GM23338 (cell line): ENCODE results near the gene SAMD4A. TPM values are rescaled to one million over a fixed set of nuclear protein-coding genes. Genes with fewer than 3 reads are reported as not detected.

ENCODE experiments used
- ATAC-seq: fragments of 200-7000 bp; cut with Tn5 transposase; 3 replicates; pipeline ENCODE4 v1.9.1; 2020
- DNase-seq: peaks from one replicate; pipeline ENCODE4 v3.0.0-alpha.2; 2015; ENCODE audit warnings: low spot score
- H2AFZ ChIP-seq: fragments of 200-600 bp; sonication (generic); 2 replicates; pipeline ENCODE4 v1.8.0; 2016; ENCODE audit warnings: antibody characterized with exemption, mild to moderate bottlenecking, moderate library complexity
- H3F3A ChIP-seq: fragments of 200-600 bp; sonication (generic); replicated peaks from 2 replicates; pipeline ENCODE4 v1.8.0; 2017; ENCODE audit warnings: antibody characterized with exemption, mixed run types, low read depth
- H3K27ac ChIP-seq: fragments of 200-600 bp; sonication (generic); 2 replicates; pipeline ENCODE4 v1.6.1; 2016; ENCODE audit warnings: low read depth
- H3K27me3 ChIP-seq: fragments of 200-600 bp; sonication (generic); 2 replicates; pipeline ENCODE4 v1.8.0; 2016; ENCODE audit warnings: mild to moderate bottlenecking, mixed run types, moderate library complexity; ENCODE audit not compliant: insufficient read depth
- H3K36me3 ChIP-seq: fragments of 200-600 bp; sonication (generic); 2 replicates; pipeline ENCODE4 v1.8.0; 2016; ENCODE audit warnings: mild to moderate bottlenecking; ENCODE audit not compliant: insufficient read depth
- H3K4me1 ChIP-seq: fragments of 200-600 bp; sonication (generic); 2 replicates; pipeline ENCODE4 v1.8.0; 2016; ENCODE audit warnings: mild to moderate bottlenecking, moderate library complexity; ENCODE audit not compliant: insufficient read depth
- H3K4me2 ChIP-seq: fragments of 200-600 bp; sonication (generic); 2 replicates; pipeline ENCODE4 v1.7.1; 2017; ENCODE audit warnings: mixed run types
- H3K4me3 ChIP-seq: fragments of 200-600 bp; sonication (generic); 2 replicates; pipeline ENCODE4 v1.6.1; 2016; ENCODE audit warnings: mixed run types
- H3K79me2 ChIP-seq: fragments of 200-600 bp; sonication (generic); replicated peaks from 2 replicates; pipeline ENCODE4 v1.8.0; 2017; ENCODE audit warnings: mild to moderate bottlenecking; ENCODE audit not compliant: insufficient read depth
- H3K9me2 ChIP-seq: fragments of 200-600 bp; sonication (generic); 2 replicates; pipeline ENCODE4 v1.8.0; 2017; ENCODE audit not compliant: insufficient read depth
- H4K20me1 ChIP-seq: fragments of 200-600 bp; sonication (generic); replicated peaks from 2 replicates; pipeline ENCODE4 v1.8.0; 2017; ENCODE audit warnings: mild to moderate bottlenecking; ENCODE audit not compliant: insufficient read depth
- H3K27ac Mint-ChIP-seq: 2 replicates; pipeline ENCODE4 v1.8.0; 2020; ENCODE audit warnings: inconsistent platforms, mild to moderate bottlenecking, moderate library complexity, mixed read lengths
- H3K27me3 Mint-ChIP-seq: 3 replicates; pipeline ENCODE4 v1.8.0; 2022; ENCODE audit warnings: low read depth, mild to moderate bottlenecking, moderate library complexity, mixed read lengths, inconsistent platforms; ENCODE audit not compliant: insufficient read depth, poor library complexity
- H3K36me3 Mint-ChIP-seq: 3 replicates; pipeline ENCODE4 v1.8.0; 2021; ENCODE audit warnings: low read depth, mild to moderate bottlenecking, inconsistent platforms, moderate library complexity, mixed read lengths
- H3K4me1 Mint-ChIP-seq: 3 replicates; pipeline ENCODE4 v1.8.0; 2020; ENCODE audit warnings: mild to moderate bottlenecking, inconsistent platforms, mixed read lengths
- H3K4me3 Mint-ChIP-seq: 3 replicates; pipeline ENCODE4 v1.8.0; 2021; ENCODE audit warnings: moderate library complexity, mild to moderate bottlenecking, inconsistent platforms, mixed read lengths
- H3K9me3 Mint-ChIP-seq: 3 replicates; pipeline ENCODE4 v1.8.0; 2020; ENCODE audit warnings: moderate library complexity, mild to moderate bottlenecking, inconsistent platforms, mixed read lengths
- CREB1 ChIP-seq: fragments of 250-450 bp; sonication (Bioruptor Pico); IDR thresholded peaks from 2 replicates; pipeline ENCODE4 v1.5.0; 2020; ENCODE audit warnings: low read depth, mild to moderate bottlenecking, moderate library complexity
- EZH2 ChIP-seq: fragments of 200-600 bp; sonication (generic); IDR thresholded peaks from one replicate; pipeline ENCODE4 v1.8.0; 2017; ENCODE audit warnings: antibody characterized with exemption, mild to moderate bottlenecking, low read depth; ENCODE audit not compliant: unreplicated experiment
- EZH2phosphoT487 ChIP-seq: fragments of 200-600 bp; sonication (generic); IDR thresholded peaks from one replicate; pipeline ENCODE4 v1.8.1; 2018; ENCODE audit warnings: antibody characterized with exemption; ENCODE audit not compliant: unreplicated experiment
- JUNB ChIP-seq: IDR thresholded peaks from one replicate; pipeline ENCODE4 v1.6.1; 2016; ENCODE audit warnings: antibody characterized with exemption; ENCODE audit not compliant: unreplicated experiment
- POLR2AphosphoS5 ChIP-seq: IDR thresholded peaks from 2 replicates; pipeline ENCODE4 v1.6.1; 2016; ENCODE audit warnings: antibody characterized with exemption, low read depth
- REST ChIP-seq: IDR thresholded peaks from one replicate; pipeline ENCODE4 v1.6.1; 2018; ENCODE audit warnings: antibody characterized with exemption; ENCODE audit not compliant: unreplicated experiment
- STAT1 ChIP-seq: IDR thresholded peaks from one replicate; pipeline ENCODE4 v1.6.1; 2016; ENCODE audit warnings: antibody characterized with exemption; ENCODE audit not compliant: unreplicated experiment
- ZNF114 ChIP-seq: fragments of 250-450 bp; sonication (Bioruptor Pico); IDR thresholded peaks from 2 replicates; pipeline ENCODE4 v1.5.0; 2020; ENCODE audit warnings: mild to moderate bottlenecking, moderate library complexity
- ZNF331 ChIP-seq: fragments of 250-450 bp; sonication (Bioruptor Pico); IDR thresholded peaks from 2 replicates; pipeline ENCODE4 v1.5.0; 2020; ENCODE audit warnings: low read depth, mild to moderate bottlenecking, moderate library complexity
- ZNF462 ChIP-seq: fragments of 250-450 bp; sonication (Bioruptor Pico); IDR thresholded peaks from 2 replicates; pipeline ENCODE4 v1.5.0; 2020; ENCODE audit warnings: mild to moderate bottlenecking, moderate library complexity
- polyA plus RNA-seq: library from polyadenylated mRNA; unstranded; fragments of >200 nt; fragmentation: Nextera tagmentation; extraction: Ambion mirVana; gene quantifications from 2 replicates; pipeline ENCODE4 v1.2.1, GENCODE V29; 2016
- total RNA-seq: library from RNA; depleted of rRNA; stranded (reverse); fragments of >200 nt; shearing (Covaris generic); gene quantifications from 2 replicates; pipeline ENCODE4 v1.2.3, GENCODE V29; 2014
- TF ChIP-seq, protein P1 (sequence below): IDR thresholded peaks from 2 replicates; pipeline ENCODE4 v1.6.1; 2016; ENCODE audit warnings: antibody characterized with exemption

Gene SAMD4A
- total and polyA plus RNA-seq, 2 experiments from 2014 or later, result 1.6 to 6.9 TPM

DNA sequence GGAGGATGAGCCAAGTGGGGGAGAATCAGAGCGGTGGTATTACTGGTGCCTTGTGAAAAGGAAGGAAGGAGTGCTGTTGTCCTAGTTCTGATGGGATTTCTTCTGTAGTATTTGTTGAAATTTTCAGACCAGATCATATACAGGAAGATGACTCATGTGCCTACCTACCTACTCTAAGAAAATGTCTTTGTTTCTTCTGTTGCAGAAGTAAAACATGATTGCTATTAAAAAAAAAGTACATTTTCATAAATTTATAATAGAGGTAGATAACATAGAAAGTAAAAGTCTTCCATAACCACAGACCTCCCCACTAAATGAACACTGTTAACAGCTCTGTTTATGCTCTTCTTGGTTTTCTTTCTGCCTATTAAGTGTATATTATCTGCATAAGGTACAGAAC, 26.9 kb downstream of the SAMD4A start (continued):
- no peak for TF ChIP-seq REST

DNA sequence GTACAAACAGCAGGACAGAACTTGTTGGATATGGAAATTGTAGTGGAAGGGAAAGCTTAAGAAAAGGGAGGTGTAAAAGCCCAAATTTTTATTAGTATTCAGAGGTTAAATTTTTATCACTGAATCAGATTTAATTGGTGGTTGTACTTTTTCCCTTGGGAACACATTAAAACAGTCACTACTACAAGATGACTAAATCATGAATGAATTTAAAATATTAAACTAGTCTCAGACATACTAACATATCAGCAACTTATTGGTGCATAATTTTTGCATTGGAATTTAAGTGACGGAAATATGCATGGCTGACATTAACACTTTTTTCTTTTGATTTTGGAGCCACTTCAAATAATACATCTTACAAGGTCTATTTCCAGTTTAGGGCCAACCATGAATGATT, 27.6 kb downstream of the SAMD4A start:
- TF ChIP-seq ZNF114 (CRISPR knock-in tag), result no peak
- no peak for TF ChIP-seq EZH2phosphoT487
- TF ChIP-seq JUNB, result no peak
- TF ChIP-seq, protein P1, sequence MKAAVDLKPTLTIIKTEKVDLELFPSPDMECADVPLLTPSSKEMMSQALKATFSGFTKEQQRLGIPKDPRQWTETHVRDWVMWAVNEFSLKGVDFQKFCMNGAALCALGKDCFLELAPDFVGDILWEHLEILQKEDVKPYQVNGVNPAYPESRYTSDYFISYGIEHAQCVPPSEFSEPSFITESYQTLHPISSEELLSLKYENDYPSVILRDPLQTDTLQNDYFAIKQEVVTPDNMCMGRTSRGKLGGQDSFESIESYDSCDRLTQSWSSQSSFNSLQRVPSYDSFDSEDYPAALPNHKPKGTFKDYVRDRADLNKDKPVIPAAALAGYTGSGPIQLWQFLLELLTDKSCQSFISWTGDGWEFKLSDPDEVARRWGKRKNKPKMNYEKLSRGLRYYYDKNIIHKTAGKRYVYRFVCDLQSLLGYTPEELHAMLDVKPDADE, result no peak
- TF ChIP-seq REST, result no peak
- TF ChIP-seq ZNF331 (CRISPR knock-in tag), result no peak
- no peak for TF ChIP-seq CREB1 (CRISPR knock-in tag)
- TF ChIP-seq EZH2, result no peak
- no peak for TF ChIP-seq ZNF462
- TF ChIP-seq POLR2AphosphoS5, result no peak
- TF ChIP-seq STAT1, result no peak
- no peaks in the 10 kb centered on the region for H3K79me2 ChIP-seq
- no peak overlapping the region for H3K4me2 ChIP-seq
- DNase-seq (no peak), ATAC-seq (no peak)
- H3F3A ChIP-seq, result no peaks in the 10 kb centered on the region
- no peaks in the 10 kb centered on the region for H4K20me1 ChIP-seq
- H3K9me2 ChIP-seq, result no peaks in the 10 kb centered on the region
- no peaks in the 10 kb centered on the region for H3K36me3 ChIP-seq
- Mint-ChIP-seq H3K27me3 (peaks cover 5% of the 10 kb centered on the region), H3K9me3 (no peaks in the 10 kb centered on the region), H3K4me3 (no peak overlapping the region), H3K36me3 (no peaks in the 10 kb centered on the region), H3K27ac (no peak overlapping the region), H3K4me1 (no peaks in the 10 kb centered on the region; the same call in 2 of the 3 replicates)
- H3K4me1 ChIP-seq, result no peaks in the 10 kb centered on the region
- H3K27me3 ChIP-seq, result no peaks in the 10 kb centered on the region
- H2AFZ ChIP-seq, result no peak overlapping the region
- H3K4me3 ChIP-seq, result no peak overlapping the region
- no peak overlapping the region for H3K27ac ChIP-seq
